GM12873 (cell line): ENCODE data around the gene TPBGL.
A peak's percentile ranks its signal among the peaks of the same experiment; 100 is the strongest.

Experiments used
- TF ChIP-seq, protein P1 (sequence below): IDR thresholded peaks from 2 replicates; pipeline ENCODE4 v1.5.1; 2012; ENCODE audit warnings: low read depth, mild to moderate bottlenecking, moderate library complexity, low read length, control low read depth; ENCODE audit not compliant: insufficient read depth; ENCODE audit errors: missing control alignments

TPBGL gene

DNA sequence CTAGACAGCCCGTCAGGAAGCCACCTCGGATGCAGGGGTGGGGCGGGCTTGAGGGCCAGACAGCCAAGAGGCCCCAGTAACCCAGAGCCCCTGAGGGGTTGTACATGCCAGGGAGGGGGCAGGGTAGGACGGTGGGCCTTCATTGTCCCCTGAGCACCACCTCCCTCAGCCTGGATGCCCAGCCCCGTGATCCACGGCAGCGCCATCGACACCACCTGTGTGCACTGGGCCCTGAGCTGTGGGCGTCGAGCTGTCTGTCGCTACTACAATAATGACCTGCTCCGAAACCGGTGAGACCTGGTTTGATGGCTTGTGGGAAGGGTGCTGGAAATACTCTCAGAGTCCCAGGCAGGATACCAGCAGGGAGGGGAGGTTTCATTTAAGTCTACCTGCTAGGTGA is 37.4 kb upstream of the TPBGL start:
- TF ChIP-seq, protein P1, sequence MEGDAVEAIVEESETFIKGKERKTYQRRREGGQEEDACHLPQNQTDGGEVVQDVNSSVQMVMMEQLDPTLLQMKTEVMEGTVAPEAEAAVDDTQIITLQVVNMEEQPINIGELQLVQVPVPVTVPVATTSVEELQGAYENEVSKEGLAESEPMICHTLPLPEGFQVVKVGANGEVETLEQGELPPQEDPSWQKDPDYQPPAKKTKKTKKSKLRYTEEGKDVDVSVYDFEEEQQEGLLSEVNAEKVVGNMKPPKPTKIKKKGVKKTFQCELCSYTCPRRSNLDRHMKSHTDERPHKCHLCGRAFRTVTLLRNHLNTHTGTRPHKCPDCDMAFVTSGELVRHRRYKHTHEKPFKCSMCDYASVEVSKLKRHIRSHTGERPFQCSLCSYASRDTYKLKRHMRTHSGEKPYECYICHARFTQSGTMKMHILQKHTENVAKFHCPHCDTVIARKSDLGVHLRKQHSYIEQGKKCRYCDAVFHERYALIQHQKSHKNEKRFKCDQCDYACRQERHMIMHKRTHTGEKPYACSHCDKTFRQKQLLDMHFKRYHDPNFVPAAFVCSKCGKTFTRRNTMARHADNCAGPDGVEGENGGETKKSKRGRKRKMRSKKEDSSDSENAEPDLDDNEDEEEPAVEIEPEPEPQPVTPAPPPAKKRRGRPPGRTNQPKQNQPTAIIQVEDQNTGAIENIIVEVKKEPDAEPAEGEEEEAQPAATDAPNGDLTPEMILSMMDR, result no peak

DNA sequence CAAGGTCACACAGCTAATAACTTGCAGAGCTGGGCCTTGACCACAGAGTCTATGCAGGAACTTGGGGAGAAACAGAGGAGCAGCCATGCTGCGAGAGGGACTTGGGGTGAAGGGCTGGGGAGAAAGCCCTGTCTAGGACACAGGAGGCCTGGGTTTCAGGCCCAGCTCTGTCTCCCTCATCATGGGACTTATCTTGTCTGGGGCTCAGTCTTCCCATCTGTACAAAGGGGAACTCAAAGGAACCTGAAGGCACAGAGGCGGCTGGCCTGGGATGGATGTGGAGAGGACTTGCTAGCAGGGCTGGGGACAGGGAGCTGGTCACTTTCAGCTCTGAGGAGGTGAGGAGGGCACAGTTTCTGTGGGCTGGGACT is 36.9 kb upstream of the TPBGL start:
- TF ChIP-seq, protein P1, result no peak

DNA sequence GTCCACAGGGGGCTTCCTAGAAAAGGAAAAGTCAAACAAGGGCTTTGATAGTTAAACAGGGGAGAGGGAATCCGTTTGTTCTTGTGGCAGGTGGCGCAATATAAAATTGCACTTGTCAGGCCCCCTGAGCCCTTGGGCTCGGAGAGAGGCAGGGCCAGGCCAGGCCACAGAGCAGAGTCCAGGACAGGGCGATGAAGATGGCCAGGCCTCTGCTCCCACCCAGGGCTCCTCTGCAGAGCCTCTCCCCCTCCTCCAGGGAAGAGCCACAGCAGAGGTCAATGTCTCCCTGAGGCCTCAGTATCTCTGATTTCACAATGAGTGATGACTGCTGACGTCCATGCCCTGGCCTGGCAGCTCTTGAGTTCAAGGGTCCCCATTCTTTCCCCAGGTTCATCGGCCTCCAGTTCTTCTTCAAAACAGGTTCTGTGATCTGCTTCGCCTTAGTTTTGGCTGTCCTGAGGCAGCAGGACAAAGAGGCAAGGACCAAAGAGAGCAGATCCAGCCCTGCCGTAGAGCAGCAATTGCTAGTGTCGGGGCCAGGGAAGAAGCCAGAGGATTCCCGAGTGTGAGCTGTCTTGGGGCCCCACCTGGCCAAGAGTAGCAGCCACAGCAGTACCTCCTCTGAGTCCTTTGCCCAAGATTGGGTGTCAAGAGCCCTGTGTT is 36.4 kb upstream of the TPBGL start:
- TF ChIP-seq, protein P1, result no peak

DNA sequence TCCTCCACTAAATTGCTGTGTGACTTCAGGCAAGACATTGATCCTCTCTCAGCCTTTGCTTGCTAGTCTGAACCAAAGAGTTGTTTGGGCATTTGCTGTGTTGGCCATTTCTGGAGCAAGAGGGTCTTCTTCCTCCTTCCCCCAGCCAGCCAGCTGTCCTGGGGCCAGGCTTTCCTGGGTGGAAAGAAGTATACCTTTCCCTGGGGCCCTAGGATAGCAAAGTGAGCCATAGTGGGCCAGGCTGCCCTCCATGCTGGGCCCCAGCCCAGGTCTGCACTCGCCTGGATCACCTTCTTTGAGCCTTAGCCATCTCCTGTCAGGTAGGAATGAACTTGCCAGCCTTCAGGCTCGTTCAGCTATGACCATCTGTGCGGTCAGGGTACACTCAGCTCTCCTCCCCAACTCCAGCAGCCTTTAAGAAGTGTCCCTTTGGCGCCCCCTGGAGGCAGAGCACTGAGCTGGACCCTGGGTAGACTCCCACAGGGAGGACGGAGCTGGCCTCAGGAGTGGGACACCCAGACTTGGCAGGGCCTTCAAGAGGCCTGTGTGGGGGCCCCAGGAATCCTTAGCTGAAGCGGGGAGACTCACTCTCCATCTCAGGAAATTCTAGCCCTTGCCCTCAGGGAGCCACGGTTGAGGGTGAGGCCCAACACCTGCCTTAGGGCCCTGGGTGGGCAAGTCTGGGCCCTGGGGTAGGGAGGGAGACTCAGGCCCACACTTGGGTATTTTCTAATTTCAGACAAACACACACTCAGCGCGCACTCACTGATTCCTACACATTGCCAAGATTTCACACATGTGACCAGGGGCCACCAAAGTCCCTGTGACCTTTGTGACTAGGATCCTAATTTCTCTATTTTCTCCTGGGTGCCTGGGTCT is 35.6 kb upstream of the TPBGL start:
- TF ChIP-seq, protein P1, result peak; percentile 93

DNA sequence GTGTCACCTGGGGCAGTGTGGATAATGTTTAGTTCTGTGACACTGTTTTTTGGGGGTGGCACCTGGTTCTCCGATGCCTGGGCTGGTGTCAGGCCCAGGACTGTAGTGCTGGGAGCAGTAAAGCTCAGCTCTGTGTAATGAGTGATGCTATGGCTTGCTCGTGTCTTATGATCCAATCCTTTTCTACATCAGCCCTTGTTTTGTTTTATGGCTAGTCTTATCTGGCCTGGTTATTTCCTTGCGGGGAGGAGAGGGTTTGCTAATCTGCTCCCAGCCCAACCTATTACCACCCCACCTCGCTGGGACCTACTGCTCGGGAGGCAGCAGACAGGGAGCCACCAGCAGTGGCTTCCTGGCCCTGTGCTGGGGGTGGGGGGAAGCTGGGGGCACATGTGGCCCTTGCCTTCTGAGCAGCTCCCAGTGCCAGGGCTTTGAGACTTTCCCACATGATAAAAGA is 35.0 kb upstream of the TPBGL start:
- TF ChIP-seq, protein P1, result no peak

DNA sequence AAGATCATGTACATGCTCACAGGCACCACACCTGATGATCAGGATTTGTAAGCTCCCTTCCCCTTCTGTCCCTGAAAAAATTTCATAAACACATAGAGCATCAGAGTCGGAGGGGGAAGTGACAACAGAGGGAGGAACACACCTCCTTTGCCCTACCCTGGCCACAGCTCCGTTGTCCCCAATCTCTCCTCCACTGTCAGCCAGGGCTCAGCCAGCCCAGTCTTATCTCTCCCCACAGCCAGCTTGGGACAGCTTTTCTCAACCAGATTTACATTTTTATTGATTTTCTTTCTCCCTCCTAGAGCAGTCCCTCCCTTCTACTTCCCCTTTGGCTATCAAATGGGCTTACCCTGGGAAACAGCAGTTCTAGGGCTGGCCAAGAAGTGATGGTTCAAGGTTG is 32.1 kb upstream of the TPBGL start:
- TF ChIP-seq, protein P1, result no peak

DNA sequence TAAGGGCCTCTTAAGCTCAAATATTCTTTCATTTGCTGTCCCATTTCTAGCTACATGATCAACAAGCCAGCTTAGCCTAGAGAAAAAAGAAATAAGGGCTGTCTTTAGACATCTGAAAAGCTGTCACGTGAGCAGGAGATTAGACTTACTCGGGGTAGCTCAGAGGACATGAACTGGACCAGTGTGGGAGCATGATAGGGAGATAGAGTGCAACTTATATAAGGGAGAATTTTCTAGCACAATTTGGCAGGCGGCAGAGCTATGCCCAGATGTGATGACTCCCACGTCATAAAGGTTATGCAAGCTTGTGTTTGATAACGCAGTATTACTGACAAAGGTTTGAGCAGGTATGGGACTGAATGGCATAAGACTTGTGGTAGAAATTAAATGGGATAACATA is 28.2 kb upstream of the TPBGL start:
- TF ChIP-seq, protein P1, result no peak
